Esophagus muscularis mucosa (tissue), 4 donors: Measurements from ENCODE around the gene TECR. TPM values are rescaled to one million over a fixed set of nuclear protein-coding genes. Genes with fewer than 3 reads are reported as not detected.

Experiments used
- DNase-seq: peaks from one replicate; pipeline ENCODE4 v3.0.0-alpha.2; 2017; ENCODE audit errors: extremely low spot score
- H3K27ac ChIP-seq, 4 donors: fragments of 200-600 bp; sonication (generic); replicated peaks in 1 of 4; 1 replicate in 3 of 4; 2 replicates in 1 of 4; pipeline ENCODE4 v1.5.1; 2016 to 2019; ENCODE audit warnings: mild to moderate bottlenecking in 1 of 4
- H3K27me3 ChIP-seq, 4 donors: fragments of 200-600 bp; sonication (generic); one replicate each; pipeline versions ENCODE4 v1.5.1 to v1.6.0; 2016 to 2019
- H3K36me3 ChIP-seq, 4 donors: fragments of 200-600 bp; sonication (generic); one replicate each; pipeline ENCODE4 v1.5.1; 2016 to 2019
- H3K4me1 ChIP-seq, 4 donors: fragments of 200-600 bp; sonication (generic); one replicate each; pipeline ENCODE4 v1.5.1; 2016 to 2019
- H3K4me3 ChIP-seq, 4 donors: fragments of 200-600 bp; sonication (generic); 1 replicate in 2 of 4; 2 replicates in 2 of 4; pipeline ENCODE4 v1.5.1; 2016 to 2019; ENCODE audit warnings: mild to moderate bottlenecking in 4 of 4, moderate library complexity in 1 of 4
- H3K9me3 ChIP-seq, 4 donors: fragments of 200-600 bp; sonication (generic); 1 replicate in 3 of 4; 2 replicates in 1 of 4; pipeline ENCODE4 v1.5.1; 2016 to 2019
- EP300 ChIP-seq: sonication (generic); formaldehyde crosslinking; IDR thresholded peaks from one replicate; pipeline ENCODE4 v1.6.1; 2017; ENCODE audit warnings: antibody characterized with exemption
- POLR2A ChIP-seq: fragments of 450-650 bp; IDR thresholded peaks from one replicate; pipeline ENCODE4 v1.6.1; 2017; ENCODE audit warnings: antibody characterized with exemption, moderate library complexity, mild to moderate bottlenecking, low read depth
- POLR2AphosphoS5 ChIP-seq, 2 donors: sonication (generic); formaldehyde crosslinking; IDR thresholded peaks; one replicate each; pipeline ENCODE4 v1.6.1; 2017; ENCODE audit warnings: antibody characterized with exemption in 2 of 2
- WGBS: methylation state at CpG from one replicate; pipeline ENCODE4 v1.1.5; 2018; 5-methylcytosine and 5-hydroxymethylcytosine counted together
- intact Hi-C: fragments of 100-400 bp; cut with DNase I; formaldehyde crosslinking; loops from one replicate; pipeline ENCODE4 v1.15.1; 2023
- total RNA-seq, 4 donors: library from RNA; depleted of rRNA; stranded (reverse); fragments of >200 nt; gene quantifications; one replicate each; pipeline versions ENCODE4 v1.1.0 to v1.2.1, GENCODE V29; 2016
- TF ChIP-seq, protein P1 (sequence below), 3 experiments: fragments of 200-600 bp in 2 of 3; fragments of 450-650 bp in 1 of 3; sonication (generic) in 2 of 3; IDR thresholded peaks; one replicate each; pipeline ENCODE4 v1.5.1; 2017 to 2019; ENCODE audit warnings: antibody characterized with exemption in 3 of 3, mild to moderate bottlenecking in 2 of 3, moderate library complexity in 1 of 3

TECR gene
- total RNA-seq, 4 donors from 2014 or later, result 18.7 to 32.7 (median 25.7) TPM

DNA sequence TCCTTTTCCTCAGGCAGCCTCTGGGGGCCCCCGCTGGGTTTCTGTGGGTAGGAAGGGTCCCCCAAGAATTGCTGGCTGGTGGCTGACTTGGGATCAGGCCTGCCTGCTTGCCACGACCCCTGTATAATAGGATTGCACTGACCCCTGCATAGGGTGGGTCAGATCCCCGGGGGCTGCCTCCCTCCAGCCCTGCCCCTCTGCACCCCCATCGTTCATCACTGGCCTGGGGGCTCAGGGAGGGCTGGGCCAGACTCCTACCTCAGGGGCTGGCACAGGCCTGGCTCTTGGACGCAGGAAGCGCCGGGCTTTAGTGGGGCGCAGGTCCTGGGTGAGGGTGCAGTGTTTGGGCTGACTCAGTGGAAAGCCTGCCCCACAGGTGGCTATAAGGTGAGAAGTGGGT, 31.9 kb downstream of the TECR start:
- H3K4me1 ChIP-seq, result peaks cover 36 to 51% (median 42%) of the 10 kb centered on the region in 4 donors
- 82% methylated on average over 6 of the region's 8 CpGs for WGBS

DNA sequence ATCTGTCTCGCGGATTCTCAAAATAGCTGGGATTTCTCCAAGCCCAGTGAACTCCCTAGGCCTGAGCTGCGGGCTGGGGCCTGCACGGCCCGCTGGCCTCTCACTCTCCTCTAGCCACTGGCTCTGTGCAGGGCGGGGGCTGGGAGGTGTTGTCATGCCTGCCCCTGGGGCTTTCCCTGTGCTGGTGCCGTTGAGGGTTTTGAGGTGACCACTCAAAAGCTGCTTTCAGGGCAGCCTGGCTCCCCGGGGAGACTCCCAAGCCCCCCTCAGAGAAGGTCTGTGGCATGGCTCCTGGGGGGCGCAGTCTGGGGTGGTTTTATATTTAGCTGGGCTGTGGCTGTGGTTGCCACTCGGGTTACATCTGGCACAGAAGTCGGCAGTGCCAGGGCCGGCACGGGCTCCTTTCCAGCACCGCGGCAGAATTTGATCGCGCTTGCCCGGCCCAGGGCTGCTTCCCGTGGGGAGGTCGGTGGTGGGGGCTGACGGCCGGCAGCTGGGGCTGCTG, 32.5 kb downstream of the TECR start:
- intact Hi-C loops, result no loop called here
- DNase-seq, result no peak
- no peaks in the 10 kb centered on the region for H3K9me3 ChIP-seq
- H3K4me1 ChIP-seq, result peaks cover 30 to 44% (median 36%) of the 10 kb centered on the region in 4 donors
- H3K27me3 ChIP-seq, result no peaks in the 10 kb centered on the region
- peaks cover 8 to 39% (median 28%) of the 10 kb centered on the region in 4 donors for H3K36me3 ChIP-seq
- peak overlapping the region; percentile 16 to 69 (median 36) for H3K27ac ChIP-seq
- no peak overlapping the region for H3K4me3 ChIP-seq
- TF ChIP-seq POLR2A (no peak), EP300 (no peak), POLR2AphosphoS5 (IDR thresholded peaks at IDR 0.05) (no peak)
- TF ChIP-seq, protein P1, sequence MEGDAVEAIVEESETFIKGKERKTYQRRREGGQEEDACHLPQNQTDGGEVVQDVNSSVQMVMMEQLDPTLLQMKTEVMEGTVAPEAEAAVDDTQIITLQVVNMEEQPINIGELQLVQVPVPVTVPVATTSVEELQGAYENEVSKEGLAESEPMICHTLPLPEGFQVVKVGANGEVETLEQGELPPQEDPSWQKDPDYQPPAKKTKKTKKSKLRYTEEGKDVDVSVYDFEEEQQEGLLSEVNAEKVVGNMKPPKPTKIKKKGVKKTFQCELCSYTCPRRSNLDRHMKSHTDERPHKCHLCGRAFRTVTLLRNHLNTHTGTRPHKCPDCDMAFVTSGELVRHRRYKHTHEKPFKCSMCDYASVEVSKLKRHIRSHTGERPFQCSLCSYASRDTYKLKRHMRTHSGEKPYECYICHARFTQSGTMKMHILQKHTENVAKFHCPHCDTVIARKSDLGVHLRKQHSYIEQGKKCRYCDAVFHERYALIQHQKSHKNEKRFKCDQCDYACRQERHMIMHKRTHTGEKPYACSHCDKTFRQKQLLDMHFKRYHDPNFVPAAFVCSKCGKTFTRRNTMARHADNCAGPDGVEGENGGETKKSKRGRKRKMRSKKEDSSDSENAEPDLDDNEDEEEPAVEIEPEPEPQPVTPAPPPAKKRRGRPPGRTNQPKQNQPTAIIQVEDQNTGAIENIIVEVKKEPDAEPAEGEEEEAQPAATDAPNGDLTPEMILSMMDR (IDR thresholded peaks at IDR 0.05), result no peak
- WGBS, result 46% methylated on average over 5 of the region's 22 CpGs

More for the DNA sequence above, 31.9 kb downstream of the TECR start:
- Histone ChIP-seq H3K27me3 (no peaks in the 10 kb centered on the region), H3K4me3 (no peak overlapping the region), H3K9me3 (no peaks in the 10 kb centered on the region), H3K27ac (peak overlapping the region; percentile 16 to 69 (median 36)), H3K36me3 (peaks cover 8 to 33% (median 21%) of the 10 kb centered on the region in 4 donors)
- no peak for TF ChIP-seq EP300
- TF ChIP-seq, protein P1 (IDR thresholded peaks at IDR 0.05), result no peak
- intact Hi-C loops, result no loop called here
- DNase-seq, result no peak

DNA sequence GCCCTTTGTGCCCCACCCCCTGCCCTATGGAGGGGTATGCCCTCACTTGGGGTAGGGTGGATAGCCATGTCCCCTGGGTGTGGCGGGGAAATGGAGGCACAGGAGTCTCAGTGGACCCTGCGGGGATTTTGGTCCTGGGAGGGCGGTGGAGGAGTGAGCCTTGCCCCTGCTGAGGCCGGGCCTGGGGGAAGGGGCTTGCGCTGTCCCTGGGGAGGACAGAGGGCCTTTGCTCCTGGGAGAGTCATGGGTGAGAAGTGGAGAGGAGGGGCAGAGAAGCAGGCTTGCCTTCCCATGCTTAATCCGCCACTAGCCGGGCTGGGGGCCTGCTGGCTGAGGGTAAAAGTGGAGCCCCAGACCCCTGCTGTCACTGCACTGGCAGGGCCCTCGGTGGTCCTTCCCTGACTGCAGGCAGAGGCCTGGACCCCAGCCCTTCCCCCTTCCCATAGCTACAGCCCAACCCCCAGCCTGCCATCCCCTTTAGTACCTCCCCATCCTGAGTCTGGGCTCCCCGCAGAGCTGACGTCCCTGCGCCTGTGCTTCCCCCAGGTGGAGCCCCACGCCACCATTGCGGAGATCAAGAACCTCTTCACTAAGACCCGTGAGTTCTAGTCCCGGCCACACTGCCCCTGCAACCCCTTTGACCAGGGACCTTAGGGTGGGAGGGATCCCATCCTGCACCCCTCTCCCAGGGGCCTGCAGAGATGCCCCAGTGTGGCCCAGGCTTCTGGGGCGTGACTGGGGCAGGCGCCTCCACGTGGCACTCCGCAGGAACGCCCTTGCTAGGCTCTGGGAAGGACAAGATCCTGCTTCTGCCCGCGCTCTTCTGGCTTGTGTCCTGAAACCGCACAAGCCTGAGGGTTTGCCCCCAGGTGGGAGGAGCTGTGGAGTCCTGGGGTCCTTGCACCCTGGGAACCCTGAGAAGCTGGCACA, 33.5 kb downstream of the TECR start:
- 89% methylated on average over 13 of the region's 23 CpGs for WGBS
- Histone ChIP-seq H3K27me3 (no peaks in the 10 kb centered on the region), H3K4me1 (peaks cover 27 to 41% (median 31%) of the 10 kb centered on the region in 4 donors), H3K36me3 (peaks cover 8 to 50% (median 37%) of the 10 kb centered on the region in 4 donors), H3K4me3 (no peak overlapping the region), H3K9me3 (no peaks in the 10 kb centered on the region), H3K27ac (peak overlapping the region; percentile 16 to 69 (median 36))
- intact Hi-C loops, result no loop called here
- TF ChIP-seq, protein P1 (IDR thresholded peaks at IDR 0.05), result no peak
- DNase-seq, result no peak

DNA sequence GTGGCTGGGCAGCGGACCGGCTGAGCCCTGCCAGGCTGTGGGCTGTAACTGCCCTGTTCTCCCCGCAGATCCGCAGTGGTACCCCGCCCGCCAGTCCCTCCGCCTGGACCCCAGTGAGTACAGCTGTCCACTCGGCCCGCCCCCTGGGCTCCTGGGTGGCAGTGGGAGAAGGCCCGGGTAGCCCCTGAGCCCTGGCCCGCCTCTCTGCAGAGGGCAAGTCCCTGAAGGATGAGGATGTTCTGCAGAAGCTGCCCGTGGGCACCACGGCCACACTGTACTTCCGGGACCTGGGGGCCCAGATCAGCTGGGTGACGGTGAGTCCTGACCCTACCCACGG, 34.2 kb downstream of the TECR start:
- Histone ChIP-seq H3K36me3 (peaks cover 8 to 53% (median 42%) of the 10 kb centered on the region in 4 donors), H3K27ac (no peak overlapping the region), H3K4me1 (peaks cover 27 to 41% (median 34%) of the 10 kb centered on the region in 4 donors), H3K9me3 (no peaks in the 10 kb centered on the region), H3K27me3 (no peaks in the 10 kb centered on the region), H3K4me3 (no peak overlapping the region)
- intact Hi-C loops, result no loop called here
- no peak for DNase-seq
- whole genome bisulfite sequencing, result 74% methylated on average over 5 of the region's 16 CpGs
- TF ChIP-seq, protein P1 (IDR thresholded peaks at IDR 0.05), result no peak
- TF ChIP-seq POLR2A, result no peak
- no peak for TF ChIP-seq EP300
- no peak for TF ChIP-seq POLR2AphosphoS5 (IDR thresholded peaks at IDR 0.05)
